T-helper 17 cell (primary cell): ENCODE data around the gene PSMA3. TPM values are rescaled to one million over a fixed set of nuclear protein-coding genes. Genes with fewer than 3 reads are reported as not detected.

ENCODE experiments used
- ATAC-seq: fragments of 150-1000 bp; cut with Tn5 transposase; 2 replicates; pipeline ENCODE4 v1.10.0; 2021; ENCODE audit warnings: mild to moderate bottlenecking, moderate library complexity
- DNase-seq, 3 donors: peaks; one replicate each; pipeline versions ENCODE4 v3.0.0 to v3.0.0-alpha.2; 2020 to 2021
- H3K9me3 ChIP-seq: one replicate; pipeline ENCODE4 v1.7.0; 2013; ENCODE audit warnings: low read length, mild to moderate bottlenecking; ENCODE audit not compliant: control insufficient read depth, poor library complexity, severe bottlenecking
- H3K27ac Mint-ChIP-seq: one replicate; pipeline ENCODE4 v1.8.0; 2022; ENCODE audit warnings: mild to moderate bottlenecking, moderate library complexity, mixed read lengths
- H3K27me3 Mint-ChIP-seq: one replicate; pipeline ENCODE4 v1.8.0; 2022; ENCODE audit warnings: mixed read lengths
- H3K36me3 Mint-ChIP-seq: one replicate; pipeline ENCODE4 v1.8.0; 2022; ENCODE audit warnings: low read depth, mixed read lengths
- H3K4me1 Mint-ChIP-seq: one replicate; pipeline ENCODE4 v1.8.0; 2022; ENCODE audit warnings: mild to moderate bottlenecking, mixed read lengths
- H3K4me3 Mint-ChIP-seq: one replicate; pipeline ENCODE4 v1.8.0; 2022; ENCODE audit warnings: mild to moderate bottlenecking, moderate library complexity, mixed read lengths
- total RNA-seq, 4 donors: library from RNA in 2 of 4; stranded (reverse) in 2 of 4; gene quantifications; one replicate each; pipeline ENCODE4 v1.2.3 and lab custom pipeline; 2022 to 2026

Gene PSMA3
- 100 to 1,000 TPM; 101 to 102 TPM for total RNA-seq
- total RNA-seq (lab: John Stamatoyannopoulos, UW), result 48.9 to 93.2 reads per million in 2 donors

DNA sequence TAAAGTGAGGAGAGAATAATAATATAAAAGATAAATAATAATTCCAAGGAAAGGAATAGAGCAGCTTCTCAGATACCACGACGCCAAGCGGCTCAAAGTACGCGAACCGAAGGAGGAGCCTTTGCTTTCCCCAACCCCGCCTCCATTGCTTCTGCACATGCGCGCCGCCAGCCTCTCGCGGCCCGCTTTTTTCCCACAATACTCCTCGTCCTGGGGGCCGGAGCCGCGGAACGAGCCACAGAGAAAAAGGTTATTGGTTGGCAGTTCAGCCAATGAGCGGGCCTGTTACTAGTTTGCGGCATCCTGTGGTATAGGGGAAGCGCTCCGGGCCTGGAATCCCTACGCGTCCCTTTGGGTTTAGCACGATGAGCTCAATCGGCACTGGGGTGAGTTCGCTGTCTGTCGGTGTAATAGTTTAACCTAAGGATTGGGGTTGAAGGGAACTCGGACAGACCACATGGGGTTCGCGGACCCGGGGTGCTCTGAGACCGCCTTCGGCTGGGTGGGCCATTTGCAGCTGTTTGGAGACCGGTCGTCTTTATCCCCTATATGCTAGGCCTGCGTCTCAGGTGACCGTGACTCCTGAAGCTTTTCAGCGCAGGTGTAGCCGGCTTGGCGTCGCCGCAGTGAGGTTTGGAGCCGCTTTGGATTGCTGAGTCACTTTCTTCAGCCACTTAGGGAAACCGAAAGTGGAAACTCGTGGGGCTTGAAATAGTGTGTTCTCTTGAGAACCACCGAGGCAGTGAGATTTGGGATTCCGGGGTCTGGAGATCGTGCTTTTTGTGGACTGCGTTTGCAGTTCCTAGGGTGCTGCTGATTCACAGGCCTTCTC lies at the start of gene PSMA3:
TSS of gene PSMA3 (plus strand) at position 288 of the 832 bp plus-strand sequence. CDS start at position 366, 78 bp downstream.
- no peaks in the 10 kb centered on the region for H3K36me3 Mint-ChIP-seq
- peak; percentile 92 to 96 (median 96) for DNase-seq
- H3K27ac Mint-ChIP-seq, result peak within 1 kb of the TSS; percentile 98
- H3K4me1 Mint-ChIP-seq, result peaks cover 35% of the 10 kb centered on the region
- peak; percentile 92 for ATAC-seq
- H3K9me3 ChIP-seq, result no peaks in the 10 kb centered on the region
- peak within 1 kb of the TSS; percentile 98 for H3K4me3 Mint-ChIP-seq
- no peaks in the 10 kb centered on the region for H3K27me3 Mint-ChIP-seq

DNA sequence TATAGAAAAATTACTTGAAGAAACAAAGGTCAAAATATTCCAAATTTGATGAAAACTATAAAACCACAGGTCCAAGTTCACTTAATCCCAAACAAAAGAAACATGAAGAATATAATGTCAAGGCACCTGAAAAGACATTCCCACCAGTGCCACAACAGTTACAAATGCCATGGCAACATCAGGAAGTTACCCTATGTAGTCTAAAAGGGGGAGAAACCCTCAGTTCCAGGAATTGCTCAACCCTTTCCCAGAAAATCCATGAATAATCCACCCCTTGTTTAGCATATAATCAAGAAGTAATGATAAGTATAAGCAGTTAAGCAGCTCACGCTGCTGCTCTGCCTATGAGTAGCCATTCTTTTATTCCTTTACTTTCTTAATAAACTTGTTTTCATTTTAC lies 48.4 kb upstream of the PSMA3 start:
- peaks cover 20% of the 10 kb centered on the region for H3K4me1 Mint-ChIP-seq
- no peaks in the 10 kb centered on the region for H3K9me3 ChIP-seq
- peak overlapping the region; percentile 69 for H3K27ac Mint-ChIP-seq
- ATAC-seq, result no peak
- H3K27me3 Mint-ChIP-seq, result peaks cover 14% of the 10 kb centered on the region
- no peak for DNase-seq
- H3K4me3 Mint-ChIP-seq, result no peak overlapping the region
- peaks cover 5% of the 10 kb centered on the region for H3K36me3 Mint-ChIP-seq

DNA sequence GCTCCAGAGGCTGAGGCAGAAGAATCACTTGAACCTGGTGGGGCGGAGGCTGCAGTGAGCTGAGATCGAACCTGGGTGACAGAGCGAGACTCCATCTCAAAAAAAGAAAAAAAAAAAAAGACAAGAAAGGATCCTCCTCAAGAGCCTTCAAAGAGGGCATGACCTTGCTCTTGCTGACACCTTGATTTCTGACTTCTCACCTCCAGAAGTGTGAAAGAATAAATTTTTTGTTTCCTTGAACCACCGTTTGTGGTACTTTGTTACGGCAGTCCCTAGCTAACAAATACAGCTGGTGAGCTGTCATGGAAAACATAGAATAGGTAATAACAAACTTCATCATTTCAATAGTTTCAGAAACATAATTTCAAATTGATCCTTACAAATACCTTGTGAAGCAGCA lies 46.6 kb upstream of the PSMA3 start:
- no peak for ATAC-seq
- Mint-ChIP-seq H3K36me3 (peaks cover 2% of the 10 kb centered on the region), H3K4me1 (peaks cover 23% of the 10 kb centered on the region), H3K4me3 (no peak overlapping the region), H3K27ac (no peak overlapping the region), H3K27me3 (no peaks in the 10 kb centered on the region)
- H3K9me3 ChIP-seq, result no peaks in the 10 kb centered on the region
- DNase-seq, result no peak

DNA sequence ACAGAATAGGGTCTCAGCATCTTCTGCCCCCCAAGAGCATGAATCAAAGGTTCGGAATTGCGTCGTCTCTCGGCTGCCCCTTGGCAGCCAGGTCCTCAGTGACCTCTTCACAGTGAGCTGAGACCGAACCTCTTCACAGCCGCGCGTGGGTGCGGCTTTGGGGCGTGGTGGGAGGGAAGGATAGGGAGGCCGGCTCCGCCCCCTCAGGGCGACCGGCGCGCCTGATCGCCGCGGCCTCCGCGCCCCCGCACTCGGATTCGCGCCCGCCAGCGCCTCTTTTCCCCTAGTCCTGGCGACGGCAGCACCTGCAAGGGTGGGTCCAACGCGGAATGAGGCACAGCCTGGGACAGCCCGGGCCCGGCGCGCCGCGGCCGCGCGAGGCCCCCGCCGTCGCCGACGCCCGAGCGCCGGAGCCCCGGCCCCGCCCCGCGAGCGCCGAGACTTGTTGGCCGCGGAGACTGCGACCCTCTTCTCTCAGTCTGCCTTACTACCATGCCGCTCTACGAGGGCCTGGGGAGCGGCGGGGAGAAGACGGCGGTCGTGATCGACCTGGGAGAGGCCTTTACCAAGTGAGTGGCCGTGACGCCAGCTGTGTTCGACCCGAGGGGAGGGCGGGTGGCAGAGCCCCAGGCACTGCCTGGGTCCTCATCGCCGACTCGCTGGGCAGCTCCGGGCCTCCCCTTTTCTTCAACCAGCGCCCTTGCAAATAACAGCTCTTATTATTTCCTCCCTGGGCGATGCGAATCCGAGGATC lies 44.7 kb upstream of the PSMA3 start, which contains the start of gene ACTR10:
TSS of gene ACTR10 (plus strand) at position 424 of the 754 bp plus-strand sequence. CDS start at position 493, 69 bp downstream.
- Mint-ChIP-seq H3K4me1 (peaks cover 21% of the 10 kb centered on the region), H3K4me3 (peak within 1 kb of the TSS; percentile 96), H3K27me3 (no peaks in the 10 kb centered on the region), H3K36me3 (peaks cover 2% of the 10 kb centered on the region), H3K27ac (peak within 1 kb of the TSS; percentile 98)
- DNase-seq (peak; percentile 75 to 86 (median 76)), ATAC-seq (peak; percentile 90)
- no peaks in the 10 kb centered on the region for H3K9me3 ChIP-seq

DNA sequence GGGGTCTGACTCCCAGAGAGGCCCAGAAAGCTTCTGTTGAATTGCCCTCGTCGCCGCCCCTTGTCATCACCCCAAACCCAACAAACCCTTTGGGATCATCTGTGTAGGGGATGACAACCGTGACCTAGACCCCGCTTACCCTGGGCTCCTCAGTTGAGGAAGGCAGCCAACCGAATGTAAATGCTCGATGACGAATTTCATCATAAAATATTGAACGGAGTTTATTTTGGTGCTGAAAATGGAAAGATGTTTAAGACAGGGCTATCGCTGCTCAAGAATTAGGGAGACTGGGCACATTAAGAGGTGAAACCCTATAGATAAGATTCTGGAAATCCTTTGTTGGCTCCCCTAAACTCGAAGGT lies 44.2 kb upstream of the PSMA3 start:
- no peaks in the 10 kb centered on the region for H3K9me3 ChIP-seq
- Mint-ChIP-seq H3K27ac (peak overlapping the region; percentile 98), H3K4me1 (peaks cover 21% of the 10 kb centered on the region), H3K4me3 (peak overlapping the region; percentile 96), H3K36me3 (peaks cover 2% of the 10 kb centered on the region), H3K27me3 (no peaks in the 10 kb centered on the region)
- peak; percentile 11 for ATAC-seq
- no peak for DNase-seq

DNA sequence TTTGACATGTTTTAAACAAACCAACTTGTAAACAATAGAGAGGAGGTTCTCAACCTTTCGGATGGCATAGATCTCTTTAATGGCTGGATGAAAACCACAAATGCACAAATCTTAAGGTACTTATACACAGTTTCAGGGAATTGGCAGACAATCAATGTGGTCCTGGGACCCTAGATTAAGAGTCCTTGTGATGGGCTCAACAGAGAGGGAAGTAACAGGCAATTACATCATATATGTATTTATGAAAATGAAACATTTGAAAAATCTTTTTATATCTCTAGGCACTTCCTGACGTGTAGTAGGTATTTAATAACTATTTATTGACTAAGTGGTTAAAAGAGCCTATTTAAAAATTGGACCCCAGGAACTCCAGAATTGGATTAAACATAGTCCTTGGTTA lies 43.8 kb upstream of the PSMA3 start:
- Mint-ChIP-seq H3K27me3 (no peaks in the 10 kb centered on the region), H3K4me3 (peak overlapping the region; percentile 96), H3K4me1 (peaks cover 20% of the 10 kb centered on the region), H3K36me3 (peaks cover 2% of the 10 kb centered on the region), H3K27ac (peak overlapping the region; percentile 98)
- no peaks in the 10 kb centered on the region for H3K9me3 ChIP-seq
- DNase-seq, result no peak
- ATAC-seq, result no peak

DNA sequence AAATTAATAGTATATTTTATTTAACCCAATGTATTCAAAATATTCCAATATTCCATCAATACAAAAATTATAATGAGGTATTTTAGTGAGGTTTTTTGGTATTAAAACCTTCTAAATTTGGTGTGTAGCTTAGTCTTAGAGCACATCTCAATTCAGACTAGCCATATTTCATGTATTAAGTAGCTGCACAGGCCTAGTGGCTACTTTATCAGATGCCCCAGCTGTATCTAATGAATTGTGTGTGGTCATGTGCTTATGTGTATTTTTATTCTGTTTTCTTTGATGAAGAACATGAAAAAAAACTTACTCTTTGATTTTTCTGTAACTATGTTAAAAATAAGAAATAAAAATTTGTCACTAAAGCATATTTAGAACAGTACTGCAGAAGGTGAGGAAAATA lies 31.5 kb upstream of the PSMA3 start:
- no peak overlapping the region for H3K27ac Mint-ChIP-seq
- no peaks in the 10 kb centered on the region for H3K9me3 ChIP-seq
- ATAC-seq (no peak), DNase-seq (no peak)
- H3K36me3 Mint-ChIP-seq, result peaks cover 11% of the 10 kb centered on the region
- H3K4me1 Mint-ChIP-seq, result peaks cover 3% of the 10 kb centered on the region
- H3K4me3 Mint-ChIP-seq, result no peak overlapping the region
- H3K27me3 Mint-ChIP-seq, result no peaks in the 10 kb centered on the region

DNA sequence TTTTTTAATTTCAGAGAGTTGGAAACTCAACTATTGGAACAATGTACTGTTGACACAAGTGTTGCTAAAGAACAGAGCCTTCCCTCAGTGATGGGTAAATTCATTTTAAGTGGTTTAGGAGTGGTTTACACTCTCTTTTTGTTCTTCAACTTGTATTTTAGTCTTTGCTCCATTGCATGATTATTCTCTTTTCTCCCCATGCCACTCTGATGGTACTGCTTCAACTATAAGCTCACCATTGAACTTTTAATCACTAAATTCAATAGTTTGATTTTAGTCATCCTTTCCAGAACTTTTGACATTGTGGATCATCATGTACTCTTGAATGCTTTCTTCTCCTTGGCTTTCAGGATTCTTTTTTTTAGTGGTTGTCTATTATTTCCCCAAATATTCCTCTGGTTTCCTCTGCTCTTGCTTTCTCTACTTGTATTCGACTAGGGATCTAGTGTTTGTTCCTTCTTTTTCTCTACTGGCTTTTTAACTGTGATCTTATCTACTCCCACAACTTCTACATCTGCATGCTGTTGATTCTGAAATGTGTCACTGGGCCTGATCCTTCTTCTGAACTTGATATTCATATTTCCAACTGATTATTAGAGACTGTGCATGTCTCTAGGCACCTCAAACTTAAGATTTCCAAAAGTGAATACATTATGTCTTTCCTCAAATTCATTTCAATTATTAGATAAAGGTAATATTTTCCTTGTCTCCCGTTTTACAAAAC lies 29.3 kb upstream of the PSMA3 start:
- Mint-ChIP-seq H3K36me3 (peaks cover 11% of the 10 kb centered on the region), H3K4me1 (peaks cover 3% of the 10 kb centered on the region), H3K27me3 (no peaks in the 10 kb centered on the region), H3K27ac (no peak overlapping the region), H3K4me3 (no peak overlapping the region)
- no peak for DNase-seq
- no peak for ATAC-seq
- no peaks in the 10 kb centered on the region for H3K9me3 ChIP-seq

DNA sequence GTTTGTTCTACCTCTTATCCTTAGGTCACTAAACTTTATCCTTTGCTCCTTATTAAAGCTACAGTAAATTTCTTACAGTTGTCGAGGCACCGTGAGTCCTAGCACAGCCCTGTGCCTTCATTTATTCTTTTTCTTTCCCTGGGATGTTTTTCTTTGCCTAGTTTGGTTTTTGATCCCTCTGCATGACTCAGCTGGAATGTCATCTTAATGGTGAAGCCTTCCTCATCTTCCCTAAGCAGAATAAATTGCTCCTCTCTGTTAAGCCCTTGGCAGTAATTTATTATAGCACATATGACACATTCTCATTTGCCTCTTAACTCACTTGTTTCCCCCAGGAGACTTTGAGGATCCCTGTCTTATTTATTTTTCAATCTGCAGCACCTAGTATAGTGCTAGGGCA lies 28.1 kb upstream of the PSMA3 start:
- peaks cover 7% of the 10 kb centered on the region for H3K4me1 Mint-ChIP-seq
- H3K27ac Mint-ChIP-seq, result peak overlapping the region; percentile 24
- no peak overlapping the region for H3K4me3 Mint-ChIP-seq
- DNase-seq, result no peak
- H3K27me3 Mint-ChIP-seq, result no peaks in the 10 kb centered on the region
- H3K36me3 Mint-ChIP-seq, result peaks cover 15% of the 10 kb centered on the region
- no peak for ATAC-seq
- H3K9me3 ChIP-seq, result no peaks in the 10 kb centered on the region

DNA sequence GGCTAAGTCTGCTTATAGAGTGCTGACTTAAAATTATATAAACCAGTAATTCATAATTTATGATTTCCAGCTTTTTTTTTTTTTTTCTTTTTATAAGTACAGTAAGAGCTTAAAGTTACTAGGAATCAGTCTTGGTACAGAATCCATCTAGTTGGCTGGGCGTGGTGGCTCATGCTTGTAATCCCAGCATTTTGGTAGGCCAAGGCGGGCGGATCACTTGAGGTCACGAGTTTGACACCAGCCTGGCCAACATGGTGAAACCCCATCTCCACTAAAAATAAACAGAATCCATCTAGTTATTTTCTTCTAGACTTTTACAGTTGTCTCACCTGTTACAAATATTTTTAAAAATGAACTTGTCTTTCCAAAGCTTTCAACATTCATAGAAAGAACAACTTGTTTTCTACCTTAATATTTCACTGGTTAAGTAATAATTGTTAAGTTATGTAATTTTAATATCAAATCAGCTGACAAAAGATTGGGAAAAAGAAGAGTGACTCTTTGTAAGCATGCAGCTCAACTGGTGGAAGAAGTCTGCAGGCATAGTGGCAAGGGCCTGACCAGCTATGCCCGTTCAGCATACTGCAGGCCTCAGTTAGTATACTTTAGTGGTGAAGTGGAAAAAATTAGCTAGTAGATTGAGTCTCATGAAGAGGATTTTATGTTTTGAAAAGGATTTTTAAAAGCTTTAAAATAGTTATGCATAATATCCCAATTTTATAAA lies 17.4 kb upstream of the PSMA3 start:
- Mint-ChIP-seq H3K4me3 (no peak overlapping the region), H3K36me3 (no peaks in the 10 kb centered on the region), H3K27ac (peak overlapping the region; percentile 16)

DNA sequence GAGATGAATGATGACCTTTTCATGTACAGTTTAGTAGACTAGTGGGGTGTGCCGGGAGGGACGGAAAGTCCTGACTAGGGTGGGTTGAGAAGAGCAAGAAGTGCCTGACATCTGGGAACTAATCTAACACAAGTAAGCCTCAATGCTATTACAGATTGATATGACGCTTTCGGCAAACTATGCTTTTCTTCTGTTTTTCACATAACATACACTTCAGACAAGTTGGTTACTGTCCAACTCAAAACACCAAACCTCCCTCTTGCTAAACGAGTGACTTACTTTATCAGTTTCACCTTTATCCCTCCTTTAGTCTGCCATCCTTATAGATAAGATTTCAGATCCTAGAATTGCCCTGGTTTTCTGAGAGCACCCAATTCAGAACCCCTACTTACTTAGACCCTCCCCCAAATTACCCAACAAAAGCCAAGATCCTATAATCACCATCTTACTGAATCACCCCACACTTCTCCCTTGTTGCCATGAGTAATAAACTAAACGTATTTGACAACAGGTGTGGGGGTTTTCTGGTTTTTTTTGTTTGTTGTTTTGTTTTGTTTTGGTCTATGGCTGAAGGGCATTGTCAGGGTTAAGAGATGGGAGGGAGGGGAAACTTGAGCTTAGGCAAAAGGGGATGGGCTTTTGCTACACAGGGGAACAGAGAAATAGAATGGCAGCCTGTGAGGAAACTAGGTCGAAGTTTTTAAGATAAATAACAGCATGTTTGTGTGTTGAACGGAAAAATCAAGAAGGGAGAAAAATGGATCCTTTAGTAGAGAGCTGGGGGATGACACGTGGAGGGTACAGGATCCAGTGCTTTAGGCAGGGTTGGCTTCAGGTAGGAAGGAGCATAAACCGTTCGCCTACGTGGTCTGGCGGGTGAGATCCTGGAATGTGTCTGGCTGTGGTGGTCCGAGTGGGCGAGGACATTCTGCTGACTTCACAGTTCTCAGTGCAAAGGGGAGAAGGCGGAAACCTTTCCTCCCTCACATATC lies 6.1 kb upstream of the PSMA3 start:
- H3K36me3 Mint-ChIP-seq, result no peaks in the 10 kb centered on the region
- peak; percentile 82 for ATAC-seq
- no peaks in the 10 kb centered on the region for H3K27me3 Mint-ChIP-seq
- H3K27ac Mint-ChIP-seq, result no peak overlapping the region
- H3K4me1 Mint-ChIP-seq, result peaks cover 14% of the 10 kb centered on the region
- no peaks in the 10 kb centered on the region for H3K9me3 ChIP-seq
- no peak for DNase-seq
- no peak overlapping the region for H3K4me3 Mint-ChIP-seq

More for the DNA sequence above, 17.4 kb upstream of the PSMA3 start:
- DNase-seq, result no peak
- Mint-ChIP-seq H3K4me1 (no peaks in the 10 kb centered on the region), H3K27me3 (no peaks in the 10 kb centered on the region)
- H3K9me3 ChIP-seq, result no peaks in the 10 kb centered on the region
- ATAC-seq, result no peak
